Measurements from ENCODE around the gene GALNT16.
"Not testable (repeated sequence)": the region's sequence is repeated elsewhere in the genome, so short reads cannot be mapped to it uniquely, and the experiment has no call there.

The GALNT16 gene

DNA sequence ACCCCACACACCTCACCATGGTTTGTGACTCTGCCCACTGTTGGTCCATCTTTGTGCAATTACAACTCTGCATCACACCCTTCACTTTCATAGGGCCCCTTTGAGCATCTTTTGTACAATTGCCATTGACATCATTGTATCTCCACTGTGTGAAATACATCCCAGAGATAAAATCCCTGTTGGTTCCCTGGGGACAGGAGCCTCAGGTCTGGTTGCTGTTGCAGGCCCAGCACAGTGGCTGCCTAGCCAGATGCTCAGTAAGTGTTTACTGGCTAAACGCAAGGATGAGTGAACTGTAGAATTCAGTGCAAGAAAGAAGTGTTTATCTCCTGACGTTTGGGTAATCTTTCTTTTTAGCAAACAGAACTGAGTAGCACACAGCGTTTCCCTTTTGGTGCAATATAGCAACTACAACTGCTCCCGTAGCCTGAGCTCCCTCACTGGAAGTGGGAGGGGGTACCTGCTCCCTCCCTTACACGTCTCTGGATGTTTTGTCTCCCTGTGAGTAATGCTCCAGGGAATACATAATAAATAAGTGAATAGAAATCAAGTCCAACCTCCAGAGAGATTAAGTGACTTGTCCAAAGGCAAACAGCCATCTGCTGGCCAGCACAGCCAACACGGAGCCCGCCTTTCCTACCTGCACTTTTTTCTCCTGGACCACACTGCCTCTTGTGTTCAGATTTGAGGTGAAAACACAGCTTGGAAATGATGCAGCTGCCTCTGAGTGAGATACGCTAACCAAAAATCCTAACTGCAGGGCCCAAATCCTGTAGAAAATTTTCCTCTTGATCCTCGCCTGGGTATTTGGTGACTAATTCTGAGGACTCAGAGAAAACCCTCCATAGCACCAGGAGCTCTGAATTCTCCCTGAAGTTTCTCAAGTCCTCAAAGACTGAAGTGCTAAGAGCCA, 27.4 kb downstream of the GALNT16 start:
- Histone ChIP-seq H3K36me3 (ENCODE audit: insufficient read depth) (no peaks in the 10 kb centered on the region), H3K9ac (no peak overlapping the region), H3K27ac (no peak overlapping the region), H2AFZ (ENCODE audit: low read depth) (no peak overlapping the region), H3K27me3 (ENCODE audit: insufficient read depth, low read depth) (no peaks in the 10 kb centered on the region), H4K20me1 (ENCODE audit: insufficient read depth) (no peaks in the 10 kb centered on the region), H3K4me3 (IDR thresholded peaks at IDR 0.05; ENCODE audit: insufficient read depth, low read depth, low read length) (no peak overlapping the region), H3K79me2 (ENCODE audit: insufficient read depth, low read depth) (no peaks in the 10 kb centered on the region), H3K4me2 (no peak overlapping the region), H3K4me1 (ENCODE audit: low read depth, poor library complexity, severe bottlenecking) (no peaks in the 10 kb centered on the region)
- TF ChIP-seq, protein P1, sequence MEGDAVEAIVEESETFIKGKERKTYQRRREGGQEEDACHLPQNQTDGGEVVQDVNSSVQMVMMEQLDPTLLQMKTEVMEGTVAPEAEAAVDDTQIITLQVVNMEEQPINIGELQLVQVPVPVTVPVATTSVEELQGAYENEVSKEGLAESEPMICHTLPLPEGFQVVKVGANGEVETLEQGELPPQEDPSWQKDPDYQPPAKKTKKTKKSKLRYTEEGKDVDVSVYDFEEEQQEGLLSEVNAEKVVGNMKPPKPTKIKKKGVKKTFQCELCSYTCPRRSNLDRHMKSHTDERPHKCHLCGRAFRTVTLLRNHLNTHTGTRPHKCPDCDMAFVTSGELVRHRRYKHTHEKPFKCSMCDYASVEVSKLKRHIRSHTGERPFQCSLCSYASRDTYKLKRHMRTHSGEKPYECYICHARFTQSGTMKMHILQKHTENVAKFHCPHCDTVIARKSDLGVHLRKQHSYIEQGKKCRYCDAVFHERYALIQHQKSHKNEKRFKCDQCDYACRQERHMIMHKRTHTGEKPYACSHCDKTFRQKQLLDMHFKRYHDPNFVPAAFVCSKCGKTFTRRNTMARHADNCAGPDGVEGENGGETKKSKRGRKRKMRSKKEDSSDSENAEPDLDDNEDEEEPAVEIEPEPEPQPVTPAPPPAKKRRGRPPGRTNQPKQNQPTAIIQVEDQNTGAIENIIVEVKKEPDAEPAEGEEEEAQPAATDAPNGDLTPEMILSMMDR (conservative IDR thresholded peaks at IDR 0.05; ENCODE audit: low read depth, low read length): no peak

DNA sequence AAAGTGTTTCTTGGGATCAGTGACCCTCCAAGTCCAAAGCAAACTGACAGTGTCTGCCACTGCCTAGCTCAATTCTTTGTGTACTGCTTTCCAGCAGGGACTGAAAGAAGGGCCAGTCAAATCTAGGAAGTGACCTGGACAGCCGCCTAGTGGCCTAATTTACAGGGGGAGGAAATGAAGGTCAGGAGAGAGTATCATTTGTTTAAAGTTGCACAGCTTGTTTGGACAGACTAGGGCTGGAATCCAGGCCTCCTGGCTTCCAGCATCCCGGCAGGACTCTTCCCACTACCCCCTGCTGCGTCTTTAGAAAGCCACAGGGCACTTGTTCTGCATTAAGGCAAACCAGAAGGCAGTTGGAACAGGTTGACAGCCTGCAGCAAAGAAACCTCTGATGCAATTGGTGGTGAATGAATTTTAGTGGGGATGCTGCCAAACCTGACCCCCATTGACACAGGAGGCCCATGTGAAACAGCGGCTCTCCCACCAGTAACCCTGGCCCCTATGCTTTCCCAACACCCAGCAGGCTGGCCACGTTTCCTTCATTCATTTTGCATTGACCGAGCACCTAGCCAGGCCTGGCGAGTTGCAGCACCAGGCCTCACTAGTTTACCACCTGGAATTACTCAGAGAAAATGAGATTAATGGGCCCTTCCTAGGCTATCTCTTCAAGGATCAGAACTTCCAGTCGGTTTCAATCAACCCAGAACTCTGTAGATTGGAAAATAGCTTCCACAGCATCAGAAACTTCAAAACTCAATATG, 28.2 kb downstream of the GALNT16 start:
- no peak overlapping the region for H3K4me3 ChIP-seq (IDR thresholded peaks at IDR 0.05; ENCODE audit: insufficient read depth, low read depth, low read length)
- H3K4me1 ChIP-seq (ENCODE audit: low read depth, poor library complexity, severe bottlenecking): no peaks in the 10 kb centered on the region
- TF ChIP-seq, protein P1 (conservative IDR thresholded peaks at IDR 0.05; ENCODE audit: low read depth, low read length): no peak
- H3K36me3 ChIP-seq (ENCODE audit: insufficient read depth): no peaks in the 10 kb centered on the region
- H3K27ac ChIP-seq: no peak overlapping the region
- no peaks in the 10 kb centered on the region for H4K20me1 ChIP-seq (ENCODE audit: insufficient read depth)
- H3K79me2 ChIP-seq (ENCODE audit: insufficient read depth, low read depth): no peaks in the 10 kb centered on the region
- no peaks in the 10 kb centered on the region for H3K27me3 ChIP-seq (ENCODE audit: insufficient read depth, low read depth)
- no peak overlapping the region for H3K9ac ChIP-seq
- no peak overlapping the region for H2AFZ ChIP-seq (ENCODE audit: low read depth)
- H3K4me2 ChIP-seq: no peak overlapping the region

DNA sequence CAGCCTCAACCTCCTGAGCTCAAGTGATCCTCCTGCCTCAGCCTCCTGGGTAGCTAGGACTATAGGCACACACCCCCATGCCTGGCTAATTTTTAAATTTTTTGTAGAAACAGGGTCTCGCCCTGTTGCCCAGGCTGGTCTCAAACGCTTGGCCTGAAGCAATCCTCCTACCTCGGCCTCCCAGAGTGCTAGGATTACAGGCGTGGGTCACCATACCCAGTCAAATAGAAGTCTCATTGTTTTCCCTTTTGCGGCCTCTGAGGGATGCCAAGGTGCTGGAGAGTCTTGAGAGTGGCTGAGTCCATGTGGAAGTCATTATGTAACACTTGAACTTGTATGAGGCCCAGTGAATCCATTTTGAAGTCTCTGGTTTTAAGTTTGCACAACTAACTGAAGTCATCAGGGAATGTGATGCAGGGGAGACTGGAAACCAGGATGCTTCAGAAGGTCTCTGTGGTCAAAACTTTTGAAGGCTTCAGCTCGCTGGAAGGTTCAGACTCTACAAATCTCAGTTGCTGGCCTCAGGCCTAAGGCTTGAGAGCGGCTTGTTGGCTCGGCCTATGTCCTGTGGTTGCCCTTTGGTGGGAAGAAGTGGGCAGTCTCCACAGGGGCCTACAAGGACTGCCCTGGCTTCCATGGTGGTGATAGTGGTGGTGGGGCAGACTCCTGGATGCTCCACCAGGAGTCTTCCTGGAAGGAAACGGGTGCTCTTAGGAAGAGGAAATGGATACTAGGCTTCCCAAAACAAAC, 29.2 kb downstream of the GALNT16 start:
- no peaks in the 10 kb centered on the region for H4K20me1 ChIP-seq (ENCODE audit: insufficient read depth)
- H3K27ac ChIP-seq: no peak overlapping the region
- TF ChIP-seq, protein P1 (conservative IDR thresholded peaks at IDR 0.05; ENCODE audit: low read depth, low read length): no peak
- no peaks in the 10 kb centered on the region for H3K36me3 ChIP-seq (ENCODE audit: insufficient read depth)
- no peaks in the 10 kb centered on the region for H3K4me1 ChIP-seq (ENCODE audit: low read depth, poor library complexity, severe bottlenecking)
- no peak overlapping the region for H2AFZ ChIP-seq (ENCODE audit: low read depth)
- H3K79me2 ChIP-seq (ENCODE audit: insufficient read depth, low read depth): no peaks in the 10 kb centered on the region
- no peaks in the 10 kb centered on the region for H3K27me3 ChIP-seq (ENCODE audit: insufficient read depth, low read depth)
- no peak overlapping the region for H3K4me3 ChIP-seq (IDR thresholded peaks at IDR 0.05; ENCODE audit: insufficient read depth, low read depth, low read length)
- H3K4me2 ChIP-seq: no peak overlapping the region
- H3K9ac ChIP-seq: no peak overlapping the region

DNA sequence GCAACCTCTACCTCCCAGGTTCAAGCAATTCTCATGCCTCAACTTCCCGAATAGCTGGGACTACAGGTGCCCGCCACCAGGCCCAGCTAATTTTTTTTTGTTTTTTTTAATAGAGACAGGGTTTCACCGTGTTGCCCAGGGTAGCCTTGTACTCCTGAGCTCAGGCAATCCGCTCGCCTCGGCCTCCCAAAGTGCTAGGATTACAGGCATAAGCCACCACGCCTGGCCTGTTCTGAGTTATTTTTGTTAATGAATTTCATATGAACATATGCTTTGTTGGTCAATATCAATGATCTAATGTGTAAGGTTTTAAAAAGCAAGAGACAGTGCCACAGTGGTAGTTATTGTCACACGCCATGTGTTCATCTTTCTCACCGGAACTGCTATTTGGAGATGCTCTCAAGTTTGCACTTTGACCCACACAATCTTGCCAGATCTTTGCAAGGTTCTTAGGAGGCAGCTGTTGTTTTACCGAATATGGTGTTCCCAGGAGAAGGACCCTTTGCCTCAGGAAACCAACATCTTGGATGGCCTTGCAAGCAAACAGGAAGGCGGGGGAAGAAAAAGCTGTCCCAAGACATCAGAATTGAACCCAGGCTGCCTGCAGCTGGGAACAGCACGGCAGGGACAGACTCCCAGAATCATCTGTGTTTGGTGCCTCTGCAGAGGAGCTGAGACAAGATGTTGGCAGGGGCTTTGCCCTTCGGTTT, 30.0 kb downstream of the GALNT16 start:
- TF ChIP-seq, protein P1 (conservative IDR thresholded peaks at IDR 0.05; ENCODE audit: low read depth, low read length): no peak

DNA sequence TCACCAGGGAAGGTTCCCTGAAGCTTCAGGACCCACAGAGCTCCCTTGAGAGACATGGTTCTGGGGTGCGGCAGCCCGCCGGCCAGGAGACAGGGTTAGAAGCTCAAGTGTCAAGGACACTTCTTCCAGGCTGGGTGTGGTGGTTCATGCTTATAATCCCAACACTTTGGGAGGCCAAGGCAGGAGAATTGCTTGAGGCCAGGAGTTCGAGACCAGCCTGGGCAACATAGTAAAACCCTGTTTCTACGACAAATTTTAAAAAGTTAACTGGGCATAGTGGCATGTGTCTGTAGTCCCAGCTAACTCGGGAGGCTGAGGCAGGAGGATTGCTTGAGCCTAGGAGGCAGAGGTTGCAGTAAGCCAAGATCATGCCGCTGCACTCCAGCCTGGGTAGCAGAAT, 30.9 kb downstream of the GALNT16 start:
- H3K4me1 ChIP-seq (ENCODE audit: low read depth, poor library complexity, severe bottlenecking); H3K9ac ChIP-seq; H2AFZ ChIP-seq (ENCODE audit: low read depth); H3K27ac ChIP-seq; H4K20me1 ChIP-seq (ENCODE audit: insufficient read depth); H3K27me3 ChIP-seq (ENCODE audit: insufficient read depth, low read depth); H3K79me2 ChIP-seq (ENCODE audit: insufficient read depth, low read depth); H3K36me3 ChIP-seq (ENCODE audit: insufficient read depth); H3K4me3 ChIP-seq (IDR thresholded peaks at IDR 0.05; ENCODE audit: insufficient read depth, low read depth, low read length); H3K4me2 ChIP-seq: not testable (repeated sequence)

More for the DNA sequence above, 30.0 kb downstream of the GALNT16 start:
- H3K4me1 ChIP-seq (ENCODE audit: low read depth, poor library complexity, severe bottlenecking): no peaks in the 10 kb centered on the region
- no peaks in the 10 kb centered on the region for H3K79me2 ChIP-seq (ENCODE audit: insufficient read depth, low read depth)
- H3K9ac ChIP-seq: no peak overlapping the region
- no peaks in the 10 kb centered on the region for H3K27me3 ChIP-seq (ENCODE audit: insufficient read depth, low read depth)
- no peak overlapping the region for H3K4me2 ChIP-seq
- H4K20me1 ChIP-seq (ENCODE audit: insufficient read depth): no peaks in the 10 kb centered on the region
- H3K4me3 ChIP-seq (IDR thresholded peaks at IDR 0.05; ENCODE audit: insufficient read depth, low read depth, low read length): no peak overlapping the region
- H3K27ac ChIP-seq: no peak overlapping the region
- H2AFZ ChIP-seq (ENCODE audit: low read depth): no peak overlapping the region
- no peaks in the 10 kb centered on the region for H3K36me3 ChIP-seq (ENCODE audit: insufficient read depth)
